GM18505 (cell line): Measurements from ENCODE around the gene PCDHA5.

ENCODE experiments used
- ATAC-seq: cut with Tn5 transposase; IDR thresholded peaks from one replicate; pipeline ENCODE4 v1.9.1; 2021; ENCODE audit not compliant: unreplicated experiment
- POLR2A ChIP-seq: IDR thresholded peaks from 4 replicates; pipeline ENCODE4 v1.6.1; 2011; ENCODE audit warnings: borderline replicate concordance; ENCODE audit not compliant: insufficient read depth, insufficient read length; ENCODE audit errors: extremely low read depth

The PCDHA5 gene

GRCh38 chr5:140868721-140869554 is 47.5 kb downstream of the PCDHA5 start, which contains the start of gene PCDHA11:
Gene PCDHA11 (plus strand): TSS chr5:140868957. CDS start chr5:140869104, 147 bp downstream.
- no peak for TF ChIP-seq POLR2A
- ATAC-seq, result no peak

- ATAC-seq, result no peak
Measured at GRCh38 chr5:140869555-140869886, 48.1 kb downstream of the PCDHA5 start.

GRCh38 chr5:140870221-140871201 is 49.1 kb downstream of the PCDHA5 start:
- ATAC-seq, result no peak
- TF ChIP-seq POLR2A, result no peak

More at GRCh38 chr5:140869555-140869886, 48.1 kb downstream of the PCDHA5 start:
- TF ChIP-seq POLR2A, result no peak
